B cell (primary cell): Measurements from ENCODE around the gene CYP27B1.
"Not testable (repeated sequence)": the region's sequence is repeated elsewhere in the genome, so short reads cannot be mapped to it uniquely, and the experiment has no call there.

ENCODE experiments used
- EZH2 ChIP-seq: IDR thresholded peaks from 2 replicates; pipeline ENCODE4 v1.6.1; 2012; ENCODE audit warnings: borderline replicate concordance, low read depth, mild to moderate bottlenecking, moderate library complexity, low read length; ENCODE audit not compliant: insufficient read depth, poor library complexity, severe bottlenecking
- TF ChIP-seq, protein P1 (sequence below): fragments of 200-600 bp; IDR thresholded peaks from one replicate; pipeline ENCODE4 v1.8.0; 2022; ENCODE audit warnings: antibody characterized with exemption, mild to moderate bottlenecking

DNA sequence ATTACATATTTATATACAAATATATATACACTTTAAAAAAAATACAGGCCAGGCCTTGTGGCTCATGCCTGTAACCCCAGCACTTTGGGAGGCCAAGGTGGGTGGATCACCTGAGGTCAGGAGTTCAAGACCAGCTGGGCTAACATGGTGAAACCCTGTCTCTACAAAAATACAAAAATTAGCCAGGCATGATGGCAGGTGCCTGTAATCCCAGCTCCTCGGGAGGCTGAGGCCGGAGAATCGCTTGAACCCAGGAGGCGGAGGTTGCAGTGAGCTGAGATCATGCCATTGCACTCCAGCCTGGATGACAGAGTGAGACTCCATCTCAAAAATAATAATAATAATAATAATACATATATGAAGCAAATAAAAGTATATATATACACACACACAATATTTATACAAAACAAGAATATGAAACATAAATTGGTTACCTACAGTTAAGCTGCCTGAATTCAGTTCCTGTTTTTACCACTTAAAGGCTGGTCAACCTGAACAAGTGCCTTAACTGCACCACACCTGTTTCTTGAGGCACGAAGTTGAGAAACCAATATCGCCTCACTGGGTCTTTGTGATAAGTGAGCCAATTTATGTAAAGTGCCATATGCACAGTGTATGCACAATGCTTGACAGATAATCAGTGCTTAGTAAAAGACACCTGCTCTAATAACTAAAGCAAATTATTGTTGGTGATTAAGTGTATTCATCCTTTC is 51.7 kb downstream of the CYP27B1 start:
- TF ChIP-seq, protein P1, sequence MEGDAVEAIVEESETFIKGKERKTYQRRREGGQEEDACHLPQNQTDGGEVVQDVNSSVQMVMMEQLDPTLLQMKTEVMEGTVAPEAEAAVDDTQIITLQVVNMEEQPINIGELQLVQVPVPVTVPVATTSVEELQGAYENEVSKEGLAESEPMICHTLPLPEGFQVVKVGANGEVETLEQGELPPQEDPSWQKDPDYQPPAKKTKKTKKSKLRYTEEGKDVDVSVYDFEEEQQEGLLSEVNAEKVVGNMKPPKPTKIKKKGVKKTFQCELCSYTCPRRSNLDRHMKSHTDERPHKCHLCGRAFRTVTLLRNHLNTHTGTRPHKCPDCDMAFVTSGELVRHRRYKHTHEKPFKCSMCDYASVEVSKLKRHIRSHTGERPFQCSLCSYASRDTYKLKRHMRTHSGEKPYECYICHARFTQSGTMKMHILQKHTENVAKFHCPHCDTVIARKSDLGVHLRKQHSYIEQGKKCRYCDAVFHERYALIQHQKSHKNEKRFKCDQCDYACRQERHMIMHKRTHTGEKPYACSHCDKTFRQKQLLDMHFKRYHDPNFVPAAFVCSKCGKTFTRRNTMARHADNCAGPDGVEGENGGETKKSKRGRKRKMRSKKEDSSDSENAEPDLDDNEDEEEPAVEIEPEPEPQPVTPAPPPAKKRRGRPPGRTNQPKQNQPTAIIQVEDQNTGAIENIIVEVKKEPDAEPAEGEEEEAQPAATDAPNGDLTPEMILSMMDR, result not testable (repeated sequence)
- not testable (repeated sequence) for TF ChIP-seq EZH2
